HL-60 (cell line): ENCODE results near the gene NTN3. TPM values are rescaled to one million over a fixed set of nuclear protein-coding genes. Genes with fewer than 3 reads are reported as not detected.

Experiments
- DNase-seq, 2 experiments: peaks; one replicate each; pipeline ENCODE4 v3.0.0-alpha.2; 2010 to 2020; ENCODE audit warnings: low read depth in 1 of 2, low spot score in 1 of 2
- H3K27ac ChIP-seq: fragments of 250-450 bp; sonication (Bioruptor Pico); replicated peaks from 2 replicates; pipeline ENCODE4 v1.5.1; 2020; ENCODE audit warnings: mild to moderate bottlenecking, moderate library complexity
- H3K27me3 ChIP-seq: fragments of 250-450 bp; sonication (Bioruptor Pico); 2 replicates; pipeline ENCODE4 v1.5.1; 2021; ENCODE audit warnings: mild to moderate bottlenecking, moderate library complexity; ENCODE audit not compliant: insufficient read depth, poor library complexity, severe bottlenecking
- H3K4me3 ChIP-seq: replicated peaks from 2 replicates; pipeline ENCODE4 v1.5.1; 2011; ENCODE audit warnings: mild to moderate bottlenecking, control low read depth, low read length; ENCODE audit not compliant: insufficient read depth
- GABPA ChIP-seq: IDR thresholded peaks from 2 replicates; pipeline ENCODE4 v1.6.1; 2012; ENCODE audit warnings: low read depth
- POLR2AphosphoS5 ChIP-seq: IDR thresholded peaks from 2 replicates; pipeline ENCODE4 v1.6.1; 2012; ENCODE audit warnings: low read depth
- SPI1 ChIP-seq: IDR thresholded peaks from 2 replicates; pipeline ENCODE4 v1.6.1; 2012; ENCODE audit warnings: low read depth, mild to moderate bottlenecking, borderline replicate concordance
- microRNA-seq: library from miRNA; unstranded; fragments of <30 nt; microRNA quantifications from one replicate; pipeline ENCODE4, GENCODE V29; 2018

The NTN3 gene

GRCh38 chr16:2520097-2520783 is 49.1 kb downstream of the NTN3 start, which contains the start of gene AMDHD2:
TSS of gene AMDHD2 (plus strand) at chr16:2520371. CDS start at chr16:2520459, 88 bp downstream.
- H3K27ac ChIP-seq = peak within 1 kb of the TSS; percentile 68
- no peaks in the 10 kb centered on the region for H3K27me3 ChIP-seq
- TF ChIP-seq GABPA = no peak
- TF ChIP-seq POLR2AphosphoS5 = peak; percentile 93
- peak within 1 kb of the TSS; percentile 53 for H3K4me3 ChIP-seq
- DNase-seq = peak; percentile 83 to 89

- peak in 1 of 2 experiments; percentile 64 for DNase-seq
- Histone ChIP-seq H3K4me3 (peak overlapping the region; percentile 53), H3K27ac (peak overlapping the region; percentile 68), H3K27me3 (no peaks in the 10 kb centered on the region)
- no peak for TF ChIP-seq POLR2AphosphoS5
- peak; percentile 78 for TF ChIP-seq SPI1
Observed at GRCh38 chr16:2520784-2521531, 49.9 kb downstream of the NTN3 start.

Small RNA genes within 50 kb of the gene (microRNA-seq; reads per million reads assigned to microRNA genes)
- not detected for gene MIR6767
- gene MIR6768 = not detected
